Measurements from ENCODE around the gene RAB35. TPM values are rescaled to one million over a fixed set of nuclear protein-coding genes. Genes with fewer than 3 reads are reported as not detected.

RAB35 gene
- total and polyA plus RNA-seq, 2 donors (not counting 1 experiment from before 2014, with no cell fraction given) = 20.4 to 52.9 TPM

GRCh38 chr12:120141336-120141735 is 24.8 kb upstream of the RAB35 start:
- intact Hi-C loops (cut with micrococcal nuclease) = no loop called here
- H3K4me3 ChIP-seq (ENCODE audit: control extremely low read depth in 1 of 5, extremely low read depth in 1 of 5, insufficient read depth in 1 of 5, low read depth in 2 of 5, low read length in 4 of 5) = no peak overlapping the region
- no peaks in the 10 kb centered on the region for H3K4me1 ChIP-seq (ENCODE audit: control insufficient read depth in 2 of 2, insufficient read depth in 2 of 2, low read length in 2 of 2)
- Mint-ChIP-seq H3K4me1 (no peaks in the 10 kb centered on the region), H3K27me3 (no peaks in the 10 kb centered on the region), H3K27ac (no peak overlapping the region), H3K4me3 (no peak overlapping the region), H3K9me3 (ENCODE audit: insufficient read depth) (no peaks in the 10 kb centered on the region)
- peaks cover 14 to 92% of the 10 kb centered on the region in 2 experiments for H3K36me3 ChIP-seq (replicated peaks in 1 of 2; ENCODE audit: control extremely low read depth in 1 of 2, control insufficient read depth in 1 of 2, extremely low read depth in 1 of 2, insufficient read depth in 2 of 2, low read length in 1 of 2)
- no peaks in the 10 kb centered on the region for H4K20me1 ChIP-seq (ENCODE audit: control insufficient read depth, insufficient read depth, low read length, poor library complexity, severe bottlenecking)
- H3K9ac ChIP-seq (ENCODE audit: low read length) = no peak overlapping the region
- no peak for ATAC-seq (ENCODE audit: low read depth)
- H3K9me3 ChIP-seq (ENCODE audit: control extremely low read depth in 1 of 3, control insufficient read depth in 2 of 3, insufficient read depth in 1 of 3, low read length in 2 of 3) = no peaks in the 10 kb centered on the region
- TF ChIP-seq CTCF (IDR thresholded peaks at IDR 0.05) = no peak
- no peak for TF ChIP-seq EZH2 (IDR thresholded peaks at IDR 0.05; ENCODE audit: borderline replicate concordance, insufficient read depth, low read depth, low read length, poor library complexity, severe bottlenecking)
- DNase-seq = no peak
- no peak overlapping the region for H3K27ac ChIP-seq (ENCODE audit: low read length in 2 of 2)
- ChIA-PET CTCF (interaction anchor here (0.6 kb wide), 1 partner anchor 13 kb away, joined by 3 read pairs; no protein-coding TSS in a partner anchor), POLR2A (no interaction called here)
- H3K27me3 ChIP-seq (replicated peaks in 1 of 4; ENCODE audit: control extremely low read depth in 1 of 4, control insufficient read depth in 3 of 4, insufficient read depth in 4 of 4, low read length in 3 of 4) = no peaks in the 10 kb centered on the region
- H2AFZ ChIP-seq (ENCODE audit: insufficient read depth, low read depth, low read length, poor library complexity, severe bottlenecking) = no peak overlapping the region
- H3K4me2 ChIP-seq (replicated peaks; ENCODE audit: low read depth, low read length, poor library complexity, severe bottlenecking) = no peak overlapping the region
- H3K79me2 ChIP-seq (ENCODE audit: control insufficient read depth, insufficient read depth, low read length) = no peaks in the 10 kb centered on the region
- 97% methylated on average over 6 of the region's 6 CpGs for WGBS (ENCODE audit: insufficient coverage)

GRCh38 chr12:120140603-120141002 is 24.1 kb upstream of the RAB35 start:
- no peak overlapping the region for H3K27ac Mint-ChIP-seq
- no peak overlapping the region for H3K27ac ChIP-seq (ENCODE audit: low read length in 2 of 2)
- no peak overlapping the region for H2AFZ ChIP-seq (ENCODE audit: insufficient read depth, low read depth, low read length, poor library complexity, severe bottlenecking)
- no peak overlapping the region for H3K4me3 Mint-ChIP-seq
- peaks cover 17 to 95% of the 10 kb centered on the region in 2 experiments for H3K36me3 ChIP-seq (replicated peaks in 1 of 2; ENCODE audit: control extremely low read depth in 1 of 2, control insufficient read depth in 1 of 2, extremely low read depth in 1 of 2, insufficient read depth in 2 of 2, low read length in 1 of 2)
- intact Hi-C loops (cut with micrococcal nuclease) = no loop called here
- H3K4me2 ChIP-seq (replicated peaks; ENCODE audit: low read depth, low read length, poor library complexity, severe bottlenecking) = no peak overlapping the region
- DNase-seq = no peak
- no peaks in the 10 kb centered on the region for H3K4me1 Mint-ChIP-seq
- ChIA-PET POLR2A (no interaction called here), CTCF (interaction anchor here (0.6 kb wide), 1 partner anchor 12 kb away, joined by 3 read pairs; no protein-coding TSS in a partner anchor)
- H4K20me1 ChIP-seq (ENCODE audit: control insufficient read depth, insufficient read depth, low read length, poor library complexity, severe bottlenecking) = no peaks in the 10 kb centered on the region
- TF ChIP-seq CTCF (IDR thresholded peaks at IDR 0.05) (no peak), EZH2 (IDR thresholded peaks at IDR 0.05; ENCODE audit: borderline replicate concordance, insufficient read depth, low read depth, low read length, poor library complexity, severe bottlenecking) (no peak)
- no peak for ATAC-seq (ENCODE audit: low read depth)
- H3K79me2 ChIP-seq (ENCODE audit: control insufficient read depth, insufficient read depth, low read length) = no peaks in the 10 kb centered on the region
- H3K9ac ChIP-seq (ENCODE audit: low read length) = no peak overlapping the region
- no peaks in the 10 kb centered on the region for H3K4me1 ChIP-seq (ENCODE audit: control insufficient read depth in 2 of 2, insufficient read depth in 2 of 2, low read length in 2 of 2)
- no peaks in the 10 kb centered on the region for H3K27me3 ChIP-seq (replicated peaks in 1 of 4; ENCODE audit: control extremely low read depth in 1 of 4, control insufficient read depth in 3 of 4, insufficient read depth in 4 of 4, low read length in 3 of 4)
- WGBS (ENCODE audit: insufficient coverage) = 94% methylated on average over 9 of the region's 9 CpGs
- no peak overlapping the region for H3K4me3 ChIP-seq (ENCODE audit: control extremely low read depth in 1 of 5, extremely low read depth in 1 of 5, insufficient read depth in 1 of 5, low read depth in 2 of 5, low read length in 4 of 5)
- H3K27me3 Mint-ChIP-seq = no peaks in the 10 kb centered on the region
- H3K9me3 ChIP-seq (ENCODE audit: control extremely low read depth in 1 of 3, control insufficient read depth in 2 of 3, insufficient read depth in 1 of 3, low read length in 2 of 3) = no peaks in the 10 kb centered on the region
- H3K9me3 Mint-ChIP-seq (ENCODE audit: insufficient read depth) = no peaks in the 10 kb centered on the region
